IMR-90 (cell line): ENCODE measurements around the gene CLTCL1. TPM values are rescaled to one million over a fixed set of nuclear protein-coding genes. Genes with fewer than 3 reads are reported as not detected.

ENCODE experiments used
- ATAC-seq: fragments of 200-7000 bp; cut with Tn5 transposase; 2 replicates; pipeline ENCODE4 v1.9.1; 2020; ENCODE audit warnings: low read depth, mild to moderate bottlenecking, moderate library complexity
- BruUV-seq: library from RNA; stranded (reverse); fragments of 400-500 nt; replicated peaks from 2 replicates; lab custom pipeline; 2021; lab: Mats Ljungman, UMichigan
- CTCF ChIA-PET: fragments of 300-600 bp; formaldehyde crosslinking; extraction: SDS; loops from one replicate; lab custom pipeline; 2021; ENCODE audit warnings: antibody characterized with exemption; lab: Yijun Ruan, JAX
- POLR2A ChIA-PET: fragments of 300-600 bp; sonication (Branson Sonifier 250); formaldehyde crosslinking; loops from one replicate; lab custom pipeline; 2022; ENCODE audit warnings: antibody characterized with exemption; ENCODE audit not compliant: unreplicated experiment; lab: Charles Lee
- DNase-seq: peaks from one replicate; pipeline ENCODE4 v3.0.0; 2013
- H2AFZ ChIP-seq: replicated peaks from 2 replicates; pipeline ENCODE3; 2013; ENCODE audit warnings: low read length, mild to moderate bottlenecking; ENCODE audit not compliant: poor library complexity
- H2AK5ac ChIP-seq: 2 replicates; pipeline ENCODE4 v1.6.1; 2013; ENCODE audit warnings: low read depth, low read length, inconsistent platforms
- H2AK9ac ChIP-seq: replicated peaks from 2 replicates; pipeline ENCODE3; 2013; ENCODE audit warnings: mild to moderate bottlenecking, low read depth, low read length, moderate library complexity; ENCODE audit not compliant: poor library complexity
- H2BK120ac ChIP-seq: 2 replicates; pipeline ENCODE4 v1.6.1; 2013; ENCODE audit warnings: low read depth, low read length, inconsistent platforms
- H2BK15ac ChIP-seq: 3 replicates; pipeline ENCODE4 v1.6.1; 2013; ENCODE audit warnings: low read depth, low read length, inconsistent platforms
- H2BK20ac ChIP-seq: 2 replicates; pipeline ENCODE4 v1.6.1; 2013; ENCODE audit warnings: low read depth, mild to moderate bottlenecking, inconsistent platforms, low read length, moderate library complexity
- H2BK5ac ChIP-seq: 2 replicates; pipeline ENCODE4 v1.6.1; 2013; ENCODE audit warnings: mild to moderate bottlenecking, low read depth, low read length, inconsistent platforms; ENCODE audit not compliant: poor library complexity, severe bottlenecking
- H3K14ac ChIP-seq: replicated peaks from 2 replicates; pipeline ENCODE4 v1.6.1; 2013; ENCODE audit warnings: low read depth, low read length, inconsistent platforms
- H3K18ac ChIP-seq: 2 replicates; pipeline ENCODE4 v1.6.1; 2013; ENCODE audit warnings: low read depth, low read length, control low read depth
- H3K23ac ChIP-seq: 2 replicates; pipeline ENCODE4 v1.6.1; 2013; ENCODE audit warnings: low read depth, low read length, inconsistent platforms
- H3K27ac ChIP-seq: 2 replicates; pipeline ENCODE4 v1.5.1; 2013; ENCODE audit warnings: mild to moderate bottlenecking, control low read depth, low read length; ENCODE audit not compliant: insufficient read depth
- H3K27me3 ChIP-seq: 2 replicates; pipeline ENCODE4 v1.6.1; 2013; ENCODE audit warnings: low read length; ENCODE audit not compliant: control insufficient read depth, insufficient read depth
- H3K36me3 ChIP-seq: 2 replicates; pipeline ENCODE4 v1.6.1; 2013; ENCODE audit warnings: low read length, mixed read lengths; ENCODE audit not compliant: control insufficient read depth, insufficient read depth
- H3K4ac ChIP-seq: 2 replicates; pipeline ENCODE4 v1.6.1; 2013; ENCODE audit warnings: low read depth, low read length, inconsistent platforms
- H3K4me1 ChIP-seq: 2 replicates; pipeline ENCODE4 v1.6.1; 2013; ENCODE audit warnings: low read length, mixed read lengths; ENCODE audit not compliant: control insufficient read depth, insufficient read depth
- H3K4me2 ChIP-seq: 2 replicates; pipeline ENCODE4 v1.6.1; 2013; ENCODE audit warnings: low read depth, mild to moderate bottlenecking, control low read depth, low read length, moderate library complexity
- H3K4me3 ChIP-seq: 2 replicates; pipeline ENCODE4 v1.5.1; 2013; ENCODE audit warnings: low read depth, mild to moderate bottlenecking, control low read depth, low read length, moderate library complexity; ENCODE audit not compliant: insufficient read depth
- H3K56ac ChIP-seq: 2 replicates; pipeline ENCODE4 v1.6.1; 2013; ENCODE audit warnings: low read length, inconsistent platforms; ENCODE audit not compliant: insufficient read depth; ENCODE audit errors: extremely low read depth
- H3K79me1 ChIP-seq, 2 experiments: 2 replicates each; pipeline ENCODE4 v1.6.1; 2013; ENCODE audit warnings: low read length in 2 of 2, inconsistent platforms in 1 of 2, low read depth in 1 of 2
- H3K9ac ChIP-seq: 2 replicates; pipeline ENCODE4 v1.6.1; 2013; ENCODE audit warnings: low read depth, low read length, control low read depth
- H3K9me1 ChIP-seq: 2 replicates; pipeline ENCODE4 v1.6.1; 2013; ENCODE audit warnings: low read length, inconsistent platforms; ENCODE audit not compliant: insufficient read depth
- H3K9me3 ChIP-seq: 2 replicates; pipeline ENCODE4 v1.6.1; 2013; ENCODE audit warnings: low read length; ENCODE audit not compliant: control insufficient read depth, insufficient read depth
- H4K20me1 ChIP-seq: 2 replicates; pipeline ENCODE4 v1.6.1; 2013; ENCODE audit warnings: low read length, inconsistent platforms; ENCODE audit not compliant: insufficient read depth
- H4K5ac ChIP-seq: 2 replicates; pipeline ENCODE4 v1.6.1; 2013; ENCODE audit warnings: mild to moderate bottlenecking, low read depth, low read length, control low read depth
- H4K8ac ChIP-seq, 2 experiments: 2 replicates each; pipeline ENCODE4 v1.6.1; 2013; ENCODE audit warnings: low read depth in 2 of 2, low read length in 2 of 2, control low read depth in 1 of 2, inconsistent platforms in 1 of 2
- H4K91ac ChIP-seq: 2 replicates; pipeline ENCODE4 v1.6.1; 2013; ENCODE audit warnings: low read depth, low read length, inconsistent platforms; ENCODE audit not compliant: insufficient read depth
- BHLHE40 ChIP-seq: fragments of 150-350 bp; IDR thresholded peaks from 2 replicates; pipeline ENCODE4 v1.6.1; 2016; ENCODE audit warnings: mild to moderate bottlenecking, low read depth, low read length
- CEBPB ChIP-seq: IDR thresholded peaks from 2 replicates; pipeline ENCODE4 v1.6.1; 2012; ENCODE audit warnings: low read depth, low read length, improper control_type of control experiment
- CHD1 ChIP-seq: IDR thresholded peaks from 2 replicates; pipeline ENCODE4 v1.6.1; 2012; ENCODE audit warnings: low read depth, low read length, improper control_type of control experiment
- FOS ChIP-seq: fragments of 150-350 bp; IDR thresholded peaks from 2 replicates; pipeline ENCODE4 v1.6.1; 2016; ENCODE audit warnings: low read depth, low read length
- MAFK ChIP-seq: IDR thresholded peaks from 2 replicates; pipeline ENCODE4 v1.6.1; 2012; ENCODE audit warnings: low read depth, low read length, improper control_type of control experiment
- MAZ ChIP-seq: IDR thresholded peaks from 2 replicates; pipeline ENCODE4 v1.6.1; 2012; ENCODE audit warnings: low read depth, mild to moderate bottlenecking, low read length, improper control_type of control experiment, moderate library complexity, borderline replicate concordance
- MXI1 ChIP-seq: IDR thresholded peaks from 2 replicates; pipeline ENCODE4 v1.6.1; 2012; ENCODE audit warnings: low read depth, mild to moderate bottlenecking, low read length, moderate library complexity, borderline replicate concordance
- NFE2L2 ChIP-seq: fragments of 150-350 bp; IDR thresholded peaks from 2 replicates; pipeline ENCODE4 v1.6.1; 2016; ENCODE audit warnings: low read depth, mild to moderate bottlenecking, low read length
- POLR2A ChIP-seq: IDR thresholded peaks from 2 replicates; pipeline ENCODE4 v1.6.1; 2012; ENCODE audit warnings: mild to moderate bottlenecking, low read depth, low read length
- RAD21 ChIP-seq: IDR thresholded peaks from 2 replicates; pipeline ENCODE4 v1.6.1; 2012; ENCODE audit warnings: low read length, improper control_type of control experiment
- RCOR1 ChIP-seq: IDR thresholded peaks from 2 replicates; pipeline ENCODE4 v1.6.1; 2012; ENCODE audit warnings: mild to moderate bottlenecking, low read length, improper control_type of control experiment; ENCODE audit not compliant: insufficient replicate concordance
- RFX5 ChIP-seq: IDR thresholded peaks from 2 replicates; pipeline ENCODE4 v1.8.0; 2012; ENCODE audit warnings: low read depth, mild to moderate bottlenecking, low read length, moderate library complexity
- SMC3 ChIP-seq: fragments of 150-350 bp; IDR thresholded peaks from 2 replicates; pipeline ENCODE4 v1.6.1; 2016; ENCODE audit warnings: low read depth, mild to moderate bottlenecking, antibody characterized with exemption, low read length, moderate library complexity
- WGBS, 2 experiments: methylation state at CpG; one replicate each; pipeline versions ENCODE4 v1.1.5 to v1.1.7; 2013; ENCODE audit warnings: missing lambda C conversion rate in 2 of 2; ENCODE audit not compliant: insufficient read length in 1 of 2; ENCODE audit errors: extremely low coverage in 2 of 2; 5-methylcytosine and 5-hydroxymethylcytosine counted together
- dilution Hi-C: fragments of 300-500 bp; cut with HindIII; formaldehyde crosslinking; loops from one replicate; pipeline ENCODE4 v1.14.3; 2018; ENCODE audit warnings: low sequenced_read_pairs; ENCODE audit not compliant: unreplicated experiment
- in situ Hi-C: fragments of 300-500 bp; cut with MboI; formaldehyde crosslinking; loops from 3 replicates; pipeline ENCODE4 v1.14.3; 2019; ENCODE audit warnings: low sequenced_read_pairs, inconsistent platforms, mixed read lengths
- intact Hi-C: fragments of 100-400 bp; cut with micrococcal nuclease; formaldehyde crosslinking; loops from 2 replicates; pipeline ENCODE4 v1.10.0; 2022
- polyA plus RNA-seq, 3 experiments: library from polyadenylated mRNA; depleted of rRNA; stranded (reverse); fragments of >200 nt; gene quantifications; 2 replicates each; pipeline ENCODE4 v1.2.3, GENCODE V29; 2012; ENCODE audit warnings: low replicate concordance in 1 of 3
- total RNA-seq: library from RNA; depleted of rRNA; stranded (reverse); fragments of >200 nt; gene quantifications from 2 replicates; pipeline ENCODE4 v1.2.3, GENCODE V29; 2012
- TF ChIP-seq, protein P1 (sequence below): fragments of 150-350 bp; IDR thresholded peaks from 2 replicates; pipeline ENCODE4 v1.6.1; 2017; ENCODE audit warnings: mild to moderate bottlenecking, antibody characterized with exemption, low read length, low read depth
- TF ChIP-seq, protein P2 (sequence below): fragments of 150-350 bp; IDR thresholded peaks from 2 replicates; pipeline ENCODE4 v1.6.1; 2016; ENCODE audit warnings: low read depth, mild to moderate bottlenecking, low read length, moderate library complexity, borderline replicate concordance
- TF ChIP-seq, protein P3 (sequence below): conservative IDR thresholded peaks from 2 replicates; pipeline ENCODE4 v1.5.1; 2012; ENCODE audit warnings: mild to moderate bottlenecking, low read depth, low read length, improper control_type of control experiment

Gene CLTCL1
- total and polyA plus RNA-seq, 2 of the 4 experiments (the other 2 are of a cell fraction) = 6.2 to 8.1 TPM

DNA sequence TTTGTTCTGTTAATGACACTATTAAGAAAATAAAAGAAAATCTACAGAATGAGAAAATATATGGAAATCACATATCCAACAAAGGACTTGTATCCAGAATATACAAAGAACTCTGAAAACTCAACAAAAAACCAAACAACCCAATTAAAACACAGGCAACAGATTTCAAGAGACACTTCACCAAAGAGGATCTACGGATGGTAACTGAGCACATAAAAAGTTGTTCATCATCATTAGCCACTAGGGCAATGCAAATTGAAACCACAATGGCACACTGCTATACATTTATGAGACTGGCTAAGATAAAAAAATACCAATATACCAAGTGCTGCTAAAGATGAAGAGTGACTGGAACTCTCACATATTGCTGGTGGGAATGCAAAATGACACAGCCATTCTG is 78.5 kb downstream of the CLTCL1 start:
- BruUV-seq = no TSS peak
- TF ChIP-seq, protein P1, sequence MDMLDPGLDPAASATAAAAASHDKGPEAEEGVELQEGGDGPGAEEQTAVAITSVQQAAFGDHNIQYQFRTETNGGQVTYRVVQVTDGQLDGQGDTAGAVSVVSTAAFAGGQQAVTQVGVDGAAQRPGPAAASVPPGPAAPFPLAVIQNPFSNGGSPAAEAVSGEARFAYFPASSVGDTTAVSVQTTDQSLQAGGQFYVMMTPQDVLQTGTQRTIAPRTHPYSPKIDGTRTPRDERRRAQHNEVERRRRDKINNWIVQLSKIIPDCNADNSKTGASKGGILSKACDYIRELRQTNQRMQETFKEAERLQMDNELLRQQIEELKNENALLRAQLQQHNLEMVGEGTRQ = no peak
- TF ChIP-seq, protein P2, sequence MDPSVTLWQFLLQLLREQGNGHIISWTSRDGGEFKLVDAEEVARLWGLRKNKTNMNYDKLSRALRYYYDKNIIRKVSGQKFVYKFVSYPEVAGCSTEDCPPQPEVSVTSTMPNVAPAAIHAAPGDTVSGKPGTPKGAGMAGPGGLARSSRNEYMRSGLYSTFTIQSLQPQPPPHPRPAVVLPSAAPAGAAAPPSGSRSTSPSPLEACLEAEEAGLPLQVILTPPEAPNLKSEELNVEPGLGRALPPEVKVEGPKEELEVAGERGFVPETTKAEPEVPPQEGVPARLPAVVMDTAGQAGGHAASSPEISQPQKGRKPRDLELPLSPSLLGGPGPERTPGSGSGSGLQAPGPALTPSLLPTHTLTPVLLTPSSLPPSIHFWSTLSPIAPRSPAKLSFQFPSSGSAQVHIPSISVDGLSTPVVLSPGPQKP = no peak
- no peak for TF ChIP-seq POLR2A
- TF ChIP-seq RCOR1 = no peak
- TF ChIP-seq MXI1 = no peak
- TF ChIP-seq, protein P3, sequence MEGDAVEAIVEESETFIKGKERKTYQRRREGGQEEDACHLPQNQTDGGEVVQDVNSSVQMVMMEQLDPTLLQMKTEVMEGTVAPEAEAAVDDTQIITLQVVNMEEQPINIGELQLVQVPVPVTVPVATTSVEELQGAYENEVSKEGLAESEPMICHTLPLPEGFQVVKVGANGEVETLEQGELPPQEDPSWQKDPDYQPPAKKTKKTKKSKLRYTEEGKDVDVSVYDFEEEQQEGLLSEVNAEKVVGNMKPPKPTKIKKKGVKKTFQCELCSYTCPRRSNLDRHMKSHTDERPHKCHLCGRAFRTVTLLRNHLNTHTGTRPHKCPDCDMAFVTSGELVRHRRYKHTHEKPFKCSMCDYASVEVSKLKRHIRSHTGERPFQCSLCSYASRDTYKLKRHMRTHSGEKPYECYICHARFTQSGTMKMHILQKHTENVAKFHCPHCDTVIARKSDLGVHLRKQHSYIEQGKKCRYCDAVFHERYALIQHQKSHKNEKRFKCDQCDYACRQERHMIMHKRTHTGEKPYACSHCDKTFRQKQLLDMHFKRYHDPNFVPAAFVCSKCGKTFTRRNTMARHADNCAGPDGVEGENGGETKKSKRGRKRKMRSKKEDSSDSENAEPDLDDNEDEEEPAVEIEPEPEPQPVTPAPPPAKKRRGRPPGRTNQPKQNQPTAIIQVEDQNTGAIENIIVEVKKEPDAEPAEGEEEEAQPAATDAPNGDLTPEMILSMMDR = no peak
- no peak for TF ChIP-seq CEBPB
- no peak for TF ChIP-seq MAFK
- no peak for TF ChIP-seq CHD1
- no peak for TF ChIP-seq MAZ
- no peak for TF ChIP-seq RFX5
- TF ChIP-seq NFE2L2 = no peak
- TF ChIP-seq BHLHE40 = no peak
- TF ChIP-seq SMC3 = no peak
- no peak for TF ChIP-seq FOS
- no peak for TF ChIP-seq RAD21
- Histone ChIP-seq H3K36me3 (peaks cover 8% of the 10 kb centered on the region; the same call in 1 of the 2 replicates), H3K27me3 (no peaks in the 10 kb centered on the region), H2BK15ac (no peak overlapping the region), H2BK20ac (no peak overlapping the region), H3K27ac (no peak overlapping the region), H3K4ac (no peak overlapping the region), H3K9ac (no peak overlapping the region), H4K5ac (no peak overlapping the region), H3K18ac (no peak overlapping the region), H3K9me1 (peaks cover 7% of the 10 kb centered on the region; the same call in 1 of the 2 replicates), H2BK5ac (no peak overlapping the region), H3K79me1 (no peaks in the 10 kb centered on the region), H3K56ac (no peak overlapping the region), H3K4me2 (no peak overlapping the region; the same call in 1 of the 2 replicates), H2BK120ac (no peak overlapping the region), H2AFZ (no peak overlapping the region), H3K9me3 (no peaks in the 10 kb centered on the region), H3K23ac (no peak overlapping the region), H3K4me3 (no peak overlapping the region), H4K8ac (no peak overlapping the region), H3K14ac (no peak overlapping the region), H4K91ac (no peak overlapping the region), H3K4me1 (peaks cover 2% of the 10 kb centered on the region; the same call in 1 of the 2 replicates), H4K20me1 (no peaks in the 10 kb centered on the region), H2AK5ac (no peak overlapping the region), H2AK9ac (no peak overlapping the region)
- ATAC-seq = no peak
- ChIA-PET CTCF (no interaction called here), POLR2A (interaction anchor here (0.7 kb wide), 1 partner anchor 573 kb away, joined by 4 read pairs; no protein-coding TSS in a partner anchor)
- WGBS, 2 experiments = no CpG with 5 or more reads among the region's 1 CpG
- intact Hi-C loops = no loop called here
- in situ Hi-C loops = no loop called here
- dilution Hi-C loops = no loop called here
- DNase-seq = no peak
